Transverse colon (tissue), 4 donors: ENCODE data around the gene PNPLA5. TPM values are rescaled to one million over a fixed set of nuclear protein-coding genes. Genes with fewer than 3 reads are reported as not detected.

ENCODE experiments used
- DNase-seq: peaks from one replicate; pipeline ENCODE4 v3.0.0-alpha.2; 2019
- H3K27ac ChIP-seq, 4 donors: fragments of 200-600 bp; sonication (generic); 2 replicates each; pipeline ENCODE4 v1.5.1; 2016 to 2018; ENCODE audit warnings: inconsistent platforms in 4 of 4
- H3K27me3 ChIP-seq: fragments of 200-600 bp; sonication (generic); 2 replicates; pipeline ENCODE4 v1.5.1; 2017; ENCODE audit warnings: inconsistent platforms
- H3K36me3 ChIP-seq, 4 donors: fragments of 200-600 bp; sonication (generic); 2 replicates each; pipeline ENCODE4 v1.5.1; 2017 to 2019; ENCODE audit warnings: inconsistent platforms in 4 of 4
- H3K4me1 ChIP-seq, 4 donors: fragments of 200-600 bp; sonication (generic); 2 replicates each; pipeline ENCODE4 v1.5.1; 2017 to 2020; ENCODE audit warnings: inconsistent platforms in 4 of 4
- H3K4me3 ChIP-seq, 4 donors: fragments of 200-600 bp; sonication (generic); 1 replicate in 1 of 4; 2 replicates in 3 of 4; pipeline versions ENCODE4 v1.5.1 to v1.6.1; 2017 to 2019; ENCODE audit warnings: inconsistent platforms in 4 of 4
- H3K9me3 ChIP-seq, 2 donors: fragments of 200-600 bp; sonication (generic); 2 replicates each; pipeline ENCODE4 v1.5.1; 2017 to 2019; ENCODE audit warnings: inconsistent platforms in 2 of 2
- CTCF ChIP-seq, 5 experiments: fragments of 200-600 bp in 3 of 5; fragments of 450-650 bp in 2 of 5; sonication (generic) in 3 of 5; IDR thresholded peaks; 1 replicate in 2 of 5; 2 replicates in 3 of 5; pipeline ENCODE4 v1.5.1; 2016 to 2017; ENCODE audit warnings: antibody characterized with exemption in 5 of 5, inconsistent platforms in 3 of 5, mild to moderate bottlenecking in 2 of 5, moderate library complexity in 1 of 5
- EP300 ChIP-seq: sonication (generic); formaldehyde crosslinking; IDR thresholded peaks from one replicate; pipeline ENCODE4 v1.6.1; 2017; ENCODE audit warnings: antibody characterized with exemption, low read depth
- POLR2A ChIP-seq: fragments of 450-650 bp; IDR thresholded peaks from one replicate; pipeline ENCODE4 v1.6.1; 2016; ENCODE audit warnings: antibody characterized with exemption, mild to moderate bottlenecking, moderate library complexity
- POLR2AphosphoS5 ChIP-seq, 3 donors: sonication (generic); formaldehyde crosslinking; IDR thresholded peaks; one replicate each; pipeline ENCODE4 v1.6.1; 2016; ENCODE audit warnings: antibody characterized with exemption in 3 of 3
- WGBS, 2 donors: methylation state at CpG; one replicate each; pipeline ENCODE4 v1.1.5; 2018; ENCODE audit warnings: low coverage in 1 of 2; 5-methylcytosine and 5-hydroxymethylcytosine counted together
- in situ Hi-C, 4 donors: fragments of 200-750 bp; cut with MboI; loops; one replicate each; pipeline versions ENCODE4 v1.15.0 to v1.15.1; 2017; ENCODE audit warnings: low sequenced_read_pairs in 3 of 4, low pct_ligation_motif_present in 1 of 4, low pct_unique_long_range_greater_than_20kb in 1 of 4
- intact Hi-C: fragments of 100-400 bp; cut with DNase I; formaldehyde crosslinking; loops from one replicate; pipeline ENCODE4 v1.15.1; 2023; ENCODE audit warnings: low total_unique reads
- total RNA-seq, 4 donors: library from RNA; depleted of rRNA; stranded (reverse); fragments of >200 nt; gene quantifications; one replicate each; pipeline ENCODE4 v1.1.0, GENCODE V29; 2016

Gene PNPLA5
- total RNA-seq, 4 donors from 2014 or later, result not detected

DNA sequence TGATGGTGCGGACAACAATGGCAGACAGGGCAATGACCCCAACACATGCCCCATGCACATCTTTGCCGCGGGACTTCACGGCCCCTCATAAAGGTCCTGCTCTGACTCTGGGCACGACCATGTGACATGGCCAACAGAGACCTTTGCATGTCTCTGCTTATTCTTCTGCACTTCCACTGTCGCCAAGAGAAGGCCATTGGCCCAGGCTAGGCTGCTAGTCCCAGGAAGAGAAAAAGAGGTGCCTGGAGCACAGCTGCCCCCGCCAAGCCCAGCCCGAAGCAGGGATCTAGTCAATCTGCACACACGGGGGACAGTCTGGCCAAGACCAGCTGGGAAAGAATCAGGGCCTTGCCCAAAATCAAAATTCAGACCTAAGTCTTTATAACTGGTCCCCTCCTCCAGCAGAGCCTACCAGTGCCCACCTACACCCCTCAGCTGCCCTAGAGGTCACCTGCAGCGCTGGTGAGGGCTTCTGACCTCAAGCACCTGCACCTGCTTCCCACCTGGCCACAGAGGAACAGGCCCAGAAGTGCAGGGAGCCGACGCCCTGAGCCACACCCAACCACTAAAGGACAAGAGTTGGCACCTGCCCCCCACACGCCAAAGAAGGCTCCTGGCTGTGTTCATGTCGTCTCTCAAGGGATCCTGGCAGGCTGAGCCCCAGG, 37.6 kb downstream of the PNPLA5 start:
- H3K4me1 ChIP-seq, result no peaks in the 10 kb centered on the region
- no peaks in the 10 kb centered on the region for H3K36me3 ChIP-seq
- DNase-seq, result no peak
- H3K27ac ChIP-seq, result no peak overlapping the region
- in situ Hi-C loops, result no loop called here
- no peak for TF ChIP-seq CTCF (IDR thresholded peaks at IDR 0.05)
- TF ChIP-seq POLR2AphosphoS5 (IDR thresholded peaks at IDR 0.05), result no peak
- TF ChIP-seq POLR2A, result no peak
- TF ChIP-seq EP300, result no peak
- intact Hi-C loops, result no loop called here
- peaks cover 10% of the 10 kb centered on the region for H3K27me3 ChIP-seq
- no peak overlapping the region for H3K4me3 ChIP-seq
- WGBS, 2 donors, result 63% methylated on average over 14 of the region's 14 CpGs; no CpG with 5 or more reads in 1 of the 2 donors
- no peaks in the 10 kb centered on the region for H3K9me3 ChIP-seq

DNA sequence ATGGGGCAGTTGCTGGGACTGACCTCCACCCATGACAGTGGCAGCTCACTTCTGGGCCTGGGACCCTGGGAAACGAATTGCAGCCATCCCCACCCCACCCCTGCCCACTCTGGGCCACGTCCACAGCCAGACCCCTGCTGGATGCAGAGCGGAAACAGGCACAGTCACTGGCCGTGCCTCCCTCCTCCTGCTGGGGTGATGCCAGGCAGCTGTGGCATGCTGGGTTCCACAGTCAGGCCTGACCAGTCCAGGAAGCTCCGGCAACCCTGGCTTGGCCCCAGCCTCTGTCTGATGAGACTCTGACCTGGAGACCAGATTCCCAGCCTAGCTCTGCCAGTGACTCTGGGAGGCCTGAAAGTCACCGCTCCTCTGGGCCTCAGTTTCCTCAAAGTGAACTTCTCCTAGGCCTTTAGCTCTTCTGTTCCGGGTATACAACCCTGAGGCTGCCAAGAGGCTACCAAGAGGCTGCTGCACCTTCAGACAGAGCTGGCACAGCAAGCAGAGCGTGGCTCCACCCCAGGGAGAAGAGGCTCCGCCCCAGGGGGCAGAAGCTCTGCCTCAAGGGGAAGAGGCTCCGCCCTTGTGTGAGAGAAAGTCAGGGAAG, 38.4 kb downstream of the PNPLA5 start:
- 74% methylated on average over 9 of the region's 10 CpGs; no CpG with 5 or more reads in 1 of the 2 donors for WGBS, 2 donors
- TF ChIP-seq POLR2AphosphoS5 (IDR thresholded peaks at IDR 0.05), result no peak
- no peak for TF ChIP-seq CTCF (IDR thresholded peaks at IDR 0.05)
- TF ChIP-seq POLR2A, result no peak
- no peak for TF ChIP-seq EP300

DNA sequence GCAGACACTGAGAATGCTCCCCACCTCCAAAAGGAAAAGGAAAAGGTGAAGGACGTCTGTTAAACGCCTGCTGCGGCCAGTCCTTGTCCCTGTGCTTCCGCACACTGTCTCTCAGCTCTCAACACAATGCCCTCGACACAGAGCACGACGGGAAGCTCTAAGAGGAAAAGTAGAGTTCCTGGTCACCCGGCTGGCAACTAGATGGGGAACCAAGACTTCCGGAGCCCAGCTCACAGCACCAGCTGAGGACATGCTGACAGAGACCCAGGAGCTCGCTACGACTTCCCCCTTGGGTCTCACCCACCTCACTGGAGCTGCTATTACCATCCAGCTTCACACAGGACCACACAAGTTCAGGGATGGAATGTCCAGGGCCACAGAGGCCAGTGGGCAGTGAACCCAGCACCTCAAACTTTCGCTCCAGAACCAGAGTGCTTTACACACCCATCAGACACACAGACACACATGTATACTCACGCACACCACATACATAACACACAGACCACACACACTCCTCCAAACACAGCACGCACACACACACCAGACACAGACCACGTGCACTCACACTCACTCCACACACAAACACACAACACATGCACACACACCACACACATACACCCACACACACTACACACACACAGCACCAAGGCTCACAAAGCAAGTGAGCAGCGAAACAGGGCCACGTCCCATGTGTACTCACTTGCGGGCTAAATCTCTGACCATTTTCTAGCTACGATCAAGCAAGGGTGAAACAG, 39.1 kb downstream of the PNPLA5 start:
- Histone ChIP-seq H3K4me1 (no peaks in the 10 kb centered on the region), H3K36me3 (no peaks in the 10 kb centered on the region), H3K27me3 (peaks cover 10% of the 10 kb centered on the region), H3K4me3 (no peak overlapping the region), H3K27ac (no peak overlapping the region), H3K9me3 (no peaks in the 10 kb centered on the region)
- no peak for TF ChIP-seq POLR2A
- no peak for TF ChIP-seq CTCF (IDR thresholded peaks at IDR 0.05)
- no peak for TF ChIP-seq POLR2AphosphoS5 (IDR thresholded peaks at IDR 0.05)
- no peak for TF ChIP-seq EP300
- 71 to 74% methylated on average over 4 to 19 of the region's 19 CpGs for WGBS, 2 donors
- in situ Hi-C loops (no loop called here), intact Hi-C loops (no loop called here)
- DNase-seq, result no peak

More for the DNA sequence above, 38.4 kb downstream of the PNPLA5 start:
- in situ Hi-C loops (no loop called here), intact Hi-C loops (no loop called here)
- no peaks in the 10 kb centered on the region for H3K4me1 ChIP-seq
- H3K9me3 ChIP-seq, result no peaks in the 10 kb centered on the region
- H3K27me3 ChIP-seq, result peaks cover 10% of the 10 kb centered on the region
- no peak overlapping the region for H3K27ac ChIP-seq
- DNase-seq, result no peak
- no peaks in the 10 kb centered on the region for H3K36me3 ChIP-seq
- no peak overlapping the region for H3K4me3 ChIP-seq

DNA sequence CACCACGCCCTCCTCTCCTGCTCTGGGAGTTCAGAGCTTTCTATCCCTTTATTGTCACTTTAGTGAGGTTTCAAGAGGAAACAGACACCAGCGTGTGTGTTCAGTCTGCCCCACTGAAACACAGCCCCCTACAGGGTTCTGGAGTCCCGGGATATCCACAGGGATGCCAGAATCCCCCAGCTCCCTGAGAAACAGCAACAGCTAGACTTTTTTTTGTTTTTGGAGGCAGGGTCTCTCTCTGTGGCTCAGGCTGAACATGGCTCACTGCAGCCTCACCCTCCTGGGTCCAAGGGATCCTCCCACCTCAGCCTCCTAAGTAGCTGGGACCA, 39.9 kb downstream of the PNPLA5 start:
- DNase-seq, result no peak
- in situ Hi-C loops, result no loop called here

More for the DNA sequence above, 39.9 kb downstream of the PNPLA5 start:
- intact Hi-C loops, result no loop called here
- H3K4me1 ChIP-seq, result no peaks in the 10 kb centered on the region
- no peaks in the 10 kb centered on the region for H3K36me3 ChIP-seq
- peaks cover 10% of the 10 kb centered on the region for H3K27me3 ChIP-seq
- H3K9me3 ChIP-seq, result no peaks in the 10 kb centered on the region
- no peak overlapping the region for H3K4me3 ChIP-seq
- WGBS, 2 donors, result 20 to 40% methylated on average over 1 to 3 of the region's 3 CpGs
- no peak for TF ChIP-seq POLR2A
- TF ChIP-seq CTCF (IDR thresholded peaks at IDR 0.05), result no peak
- TF ChIP-seq EP300, result no peak
- no peak for TF ChIP-seq POLR2AphosphoS5 (IDR thresholded peaks at IDR 0.05)
- H3K27ac ChIP-seq, result no peak overlapping the region
